DND-41 (cell line): Measurements from ENCODE around the gene PCSK4.
A peak's percentile ranks its signal among the peaks of the same experiment; 100 is the strongest.

Experiments used
- ATAC-seq: fragments of 200-7000 bp; cut with Tn5 transposase; 3 replicates; pipeline ENCODE4 v1.9.1; 2021; ENCODE audit warnings: low read depth; ENCODE audit not compliant: insufficient read depth
- DNase-seq: peaks from one replicate; pipeline ENCODE4 v3.0.0-alpha.2; 2020
- H2AFZ ChIP-seq: 2 replicates; pipeline ENCODE4 v1.6.0; 2012; ENCODE audit warnings: low read depth, low read length
- H3K27ac ChIP-seq: 2 replicates; pipeline ENCODE4 v1.5.1; 2012; ENCODE audit warnings: low read length, inconsistent platforms
- H3K27me3 ChIP-seq: fragments of 200-600 bp; sonication (generic); 2 replicates; pipeline ENCODE4 v1.6.0; 2012; ENCODE audit warnings: low read length, mild to moderate bottlenecking, inconsistent platforms; ENCODE audit not compliant: insufficient read depth, poor library complexity
- H3K36me3 ChIP-seq: 2 replicates; pipeline ENCODE4 v1.5.1; 2012; ENCODE audit warnings: low read length, inconsistent platforms; ENCODE audit not compliant: insufficient read depth
- H3K4me1 ChIP-seq: 2 replicates; pipeline ENCODE4 v1.5.1; 2012; ENCODE audit warnings: mild to moderate bottlenecking, low read length; ENCODE audit not compliant: insufficient read depth
- H3K4me2 ChIP-seq: 2 replicates; pipeline ENCODE4 v1.6.0; 2012; ENCODE audit warnings: mild to moderate bottlenecking, moderate library complexity, low read length, inconsistent platforms; ENCODE audit not compliant: insufficient read depth
- H3K4me3 ChIP-seq, 2 experiments: fragments of 200-600 bp in 1 of 2; shearing (Covaris generic) in 1 of 2; 2 replicates each; pipeline ENCODE4 v1.5.1; 2012 to 2016; ENCODE audit warnings: inconsistent platforms in 2 of 2, low read length in 2 of 2, mild to moderate bottlenecking in 2 of 2, low read depth in 1 of 2, moderate library complexity in 1 of 2
- H3K79me2 ChIP-seq: 2 replicates; pipeline ENCODE4 v1.6.0; 2012; ENCODE audit warnings: low read length, inconsistent platforms; ENCODE audit not compliant: insufficient read depth
- H3K9ac ChIP-seq: 2 replicates; pipeline ENCODE4 v1.6.0; 2012; ENCODE audit warnings: low read depth, mild to moderate bottlenecking, inconsistent platforms, low read length, moderate library complexity
- H3K9me3 ChIP-seq: 2 replicates; pipeline ENCODE4 v1.5.1; 2012; ENCODE audit warnings: low read length, moderate library complexity, mild to moderate bottlenecking, inconsistent platforms; ENCODE audit not compliant: insufficient read depth, severe bottlenecking
- H4K20me1 ChIP-seq: 2 replicates; pipeline ENCODE4 v1.6.0; 2012; ENCODE audit warnings: low read length; ENCODE audit not compliant: insufficient read depth
- EZH2 ChIP-seq: IDR thresholded peaks from 3 replicates; pipeline ENCODE4 v1.6.1; 2012; ENCODE audit warnings: borderline replicate concordance, low read depth, mild to moderate bottlenecking, moderate library complexity, low read length, inconsistent platforms; ENCODE audit not compliant: severe bottlenecking
- TF ChIP-seq, protein P1 (sequence below): IDR thresholded peaks from 2 replicates; pipeline ENCODE4 v1.5.1; 2012; ENCODE audit warnings: borderline replicate concordance, low read length, moderate library complexity, mild to moderate bottlenecking; ENCODE audit not compliant: poor library complexity, severe bottlenecking; ENCODE audit errors: extremely low read depth

PCSK4 gene

DNA sequence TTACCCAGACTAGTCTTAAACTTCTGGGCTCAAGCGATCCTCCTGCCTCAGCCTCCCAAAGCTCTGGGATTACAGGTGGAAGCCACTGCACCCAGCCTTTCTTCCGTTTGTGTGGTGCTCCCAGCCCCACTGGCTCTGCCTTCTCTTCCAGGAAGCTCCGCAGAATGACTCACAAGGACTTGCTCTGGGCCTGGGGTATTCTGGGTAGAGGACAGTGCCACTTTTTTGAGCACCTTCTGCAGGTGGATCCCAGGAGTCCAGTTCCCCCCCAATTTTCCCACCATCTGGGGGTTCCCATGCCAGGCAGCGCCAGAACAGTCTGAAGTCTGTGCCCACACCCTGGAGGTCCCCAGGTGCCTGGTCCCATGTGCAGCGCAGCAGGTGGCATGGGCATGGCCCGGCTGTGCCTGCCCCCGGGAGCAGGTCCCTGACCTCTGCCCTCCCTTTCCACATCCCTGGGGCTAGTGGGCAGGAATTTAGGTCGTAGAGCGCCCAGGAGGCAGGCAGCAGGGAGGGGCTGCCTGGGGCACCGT, 2.4 kb upstream of the PCSK4 start:
- Histone ChIP-seq H3K4me3 (no peak overlapping the region), H3K4me2 (no peak overlapping the region), H3K9ac (no peak overlapping the region), H3K79me2 (no peaks in the 10 kb centered on the region), H3K27ac (no peak overlapping the region), H2AFZ (no peak overlapping the region), H4K20me1 (no peaks in the 10 kb centered on the region), H3K27me3 (no peaks in the 10 kb centered on the region), H3K9me3 (no peaks in the 10 kb centered on the region), H3K4me1 (peaks cover 29% of the 10 kb centered on the region), H3K36me3 (no peaks in the 10 kb centered on the region)
- no peak for TF ChIP-seq EZH2
- TF ChIP-seq, protein P1, sequence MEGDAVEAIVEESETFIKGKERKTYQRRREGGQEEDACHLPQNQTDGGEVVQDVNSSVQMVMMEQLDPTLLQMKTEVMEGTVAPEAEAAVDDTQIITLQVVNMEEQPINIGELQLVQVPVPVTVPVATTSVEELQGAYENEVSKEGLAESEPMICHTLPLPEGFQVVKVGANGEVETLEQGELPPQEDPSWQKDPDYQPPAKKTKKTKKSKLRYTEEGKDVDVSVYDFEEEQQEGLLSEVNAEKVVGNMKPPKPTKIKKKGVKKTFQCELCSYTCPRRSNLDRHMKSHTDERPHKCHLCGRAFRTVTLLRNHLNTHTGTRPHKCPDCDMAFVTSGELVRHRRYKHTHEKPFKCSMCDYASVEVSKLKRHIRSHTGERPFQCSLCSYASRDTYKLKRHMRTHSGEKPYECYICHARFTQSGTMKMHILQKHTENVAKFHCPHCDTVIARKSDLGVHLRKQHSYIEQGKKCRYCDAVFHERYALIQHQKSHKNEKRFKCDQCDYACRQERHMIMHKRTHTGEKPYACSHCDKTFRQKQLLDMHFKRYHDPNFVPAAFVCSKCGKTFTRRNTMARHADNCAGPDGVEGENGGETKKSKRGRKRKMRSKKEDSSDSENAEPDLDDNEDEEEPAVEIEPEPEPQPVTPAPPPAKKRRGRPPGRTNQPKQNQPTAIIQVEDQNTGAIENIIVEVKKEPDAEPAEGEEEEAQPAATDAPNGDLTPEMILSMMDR: no peak
- no peak for ATAC-seq
- DNase-seq: no peak

DNA sequence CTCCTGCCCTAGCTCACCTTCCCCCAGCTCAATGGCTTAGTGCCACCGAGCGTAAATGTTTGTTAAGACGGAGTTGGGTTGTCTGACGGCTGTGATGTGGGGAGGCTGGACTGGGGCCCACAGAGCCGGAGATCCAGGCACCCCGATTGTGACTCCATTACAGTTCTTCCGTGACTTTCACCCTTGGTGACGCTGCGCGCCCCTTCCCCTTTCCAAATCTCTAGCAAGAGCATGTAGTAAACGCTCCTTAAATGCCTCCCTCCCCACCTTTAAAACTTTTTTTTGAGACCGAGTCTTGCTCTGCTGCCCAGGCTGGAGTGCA, 1.7 kb upstream of the PCSK4 start:
- H3K9me3 ChIP-seq: no peaks in the 10 kb centered on the region
- H3K36me3 ChIP-seq: no peaks in the 10 kb centered on the region
- H3K4me2 ChIP-seq: peak overlapping the region; percentile 84
- H3K79me2 ChIP-seq: no peaks in the 10 kb centered on the region
- no peak overlapping the region for H3K4me3 ChIP-seq
- H3K27ac ChIP-seq: no peak overlapping the region
- H3K9ac ChIP-seq: no peak overlapping the region
- no peak overlapping the region for H2AFZ ChIP-seq
- DNase-seq: no peak
- H3K4me1 ChIP-seq: peaks cover 29% of the 10 kb centered on the region
- no peak for ATAC-seq
- TF ChIP-seq, protein P1: no peak
- TF ChIP-seq EZH2: no peak
- no peaks in the 10 kb centered on the region for H4K20me1 ChIP-seq
- no peaks in the 10 kb centered on the region for H3K27me3 ChIP-seq

DNA sequence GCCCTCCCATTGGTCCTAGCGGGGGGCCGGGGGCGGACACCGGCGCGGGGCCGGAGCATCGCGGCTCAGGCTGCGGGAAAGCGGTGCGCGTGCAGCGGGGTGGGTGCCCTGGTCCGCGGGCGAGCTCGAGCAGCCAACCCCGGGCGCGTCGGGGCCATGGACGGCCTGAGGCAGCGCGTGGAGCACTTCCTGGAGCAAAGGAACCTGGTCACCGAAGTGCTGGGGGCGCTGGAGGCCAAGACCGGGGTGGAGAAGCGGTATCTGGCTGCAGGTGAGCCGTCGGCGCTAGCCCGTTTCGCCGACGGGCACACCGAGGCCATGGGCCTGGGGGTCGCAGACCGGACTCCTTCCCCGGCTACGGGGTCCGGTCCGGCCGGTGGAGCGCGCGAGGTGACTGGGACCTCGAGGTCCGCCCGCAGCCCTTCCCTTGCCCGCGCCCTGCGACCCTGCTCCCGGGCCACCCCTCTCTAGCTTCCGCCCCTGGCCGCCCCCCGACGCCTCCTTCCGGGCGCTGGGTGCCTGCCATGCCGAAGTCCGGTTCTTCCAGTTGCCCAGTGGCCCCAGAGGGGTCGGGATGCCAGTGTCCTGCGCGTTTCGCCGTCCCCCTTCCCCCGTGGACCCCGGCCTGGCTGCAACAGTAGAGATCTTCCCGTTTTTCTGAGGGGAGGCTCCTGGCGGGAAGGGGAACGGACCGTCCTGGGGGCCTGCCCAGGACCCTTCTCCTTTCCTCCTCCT, 1.1 kb upstream of the PCSK4 start, which contains the start of gene REEP6:
REEP6 (plus strand) TSS at position 68 of the 735 bp plus-strand sequence; CDS start at position 157, 89 bp downstream.
- Histone ChIP-seq H3K36me3 (no peaks in the 10 kb centered on the region), H2AFZ (peak within 1 kb of the TSS; percentile 78), H3K4me2 (peak within 1 kb of the TSS; percentile 85), H4K20me1 (no peaks in the 10 kb centered on the region), H3K9ac (peak within 1 kb of the TSS; percentile 71), H3K27ac (peak within 1 kb of the TSS; percentile 77), H3K27me3 (no peaks in the 10 kb centered on the region), H3K9me3 (no peaks in the 10 kb centered on the region), H3K79me2 (no peaks in the 10 kb centered on the region), H3K4me3 (peak within 1 kb of the TSS; percentile 43 to 61; a peak in 3 of 4 replicates), H3K4me1 (peaks cover 29% of the 10 kb centered on the region)
- DNase-seq (no peak), ATAC-seq (no peak)
- TF ChIP-seq, protein P1: no peak
- TF ChIP-seq EZH2: no peak
